DMS53 (cell line): Measurements from ENCODE around the gene AIFM1.
A peak's percentile ranks its signal among the peaks of the same experiment; 100 is the strongest.

Source experiments
- DNase-seq: peaks from one replicate; lab custom pipeline; 2025; lab: John Stamatoyannopoulos, UW

AIFM1 gene

DNA sequence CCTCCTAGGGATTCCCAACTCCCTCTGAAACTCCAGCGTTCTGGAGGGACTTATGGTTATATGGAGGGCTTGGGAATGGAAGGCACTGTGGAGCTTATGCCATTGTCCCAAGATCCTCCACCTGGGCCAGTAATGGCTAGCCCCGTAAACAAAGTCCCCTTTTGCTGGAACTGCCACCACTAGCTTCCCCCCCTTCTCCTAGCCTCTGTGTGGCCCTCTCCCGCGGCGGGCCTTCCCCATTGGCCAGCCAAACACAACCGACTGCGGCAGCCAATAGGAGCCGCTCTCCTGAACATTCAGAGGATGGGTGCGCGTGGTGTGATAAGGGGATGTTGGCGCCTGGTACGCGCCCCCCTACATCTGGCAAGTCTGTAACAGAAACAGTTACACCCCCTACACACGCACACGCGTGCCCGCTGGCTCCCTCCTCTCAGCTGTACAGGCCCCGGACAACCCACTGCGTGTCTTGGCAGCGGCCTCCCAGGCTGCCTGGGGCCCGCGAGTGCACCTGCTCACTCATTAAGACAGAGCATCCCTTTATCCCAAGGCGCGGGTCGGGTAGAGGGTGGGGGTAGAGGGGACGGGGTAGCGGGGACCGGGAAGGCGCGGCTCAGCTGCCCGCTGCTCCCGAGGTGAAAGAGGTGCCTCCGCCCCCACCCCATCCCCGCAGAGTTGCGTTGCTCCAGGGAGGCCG, 5.3 kb upstream of the AIFM1 start:
- DNase-seq = peak; percentile 75

DNA sequence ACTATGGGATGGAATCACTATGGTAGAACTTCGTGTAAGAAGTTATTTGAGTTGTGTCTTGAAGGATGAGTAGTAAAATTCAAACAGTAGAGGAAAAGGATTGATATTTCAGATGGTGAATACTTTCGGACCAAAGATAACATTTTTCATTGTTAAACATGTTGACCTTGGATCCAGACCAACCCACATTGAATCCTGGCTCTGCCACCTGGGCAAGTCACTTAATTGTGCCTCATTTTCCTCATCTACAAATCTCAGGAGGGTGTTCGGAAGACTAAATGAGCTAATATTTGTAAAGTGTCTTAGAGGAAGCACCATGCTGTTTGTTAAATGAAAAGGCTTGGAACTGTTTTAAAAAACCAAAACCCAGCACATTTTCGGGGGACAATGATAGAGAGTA, 1.4 kb upstream of the AIFM1 start:
- no peak for DNase-seq

DNA sequence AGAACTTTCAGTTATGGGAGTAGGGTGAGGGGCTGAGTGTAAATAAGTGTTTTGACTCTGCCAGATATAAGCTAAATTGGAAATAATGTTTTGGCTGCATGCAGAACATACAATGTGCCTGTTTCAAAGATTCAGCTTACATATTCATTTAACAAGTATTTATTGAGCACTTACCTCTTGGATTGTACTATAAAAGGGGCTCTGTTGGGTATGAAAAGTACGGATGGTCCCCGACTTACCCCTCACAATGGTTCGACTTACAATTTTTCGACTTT, 799 bp upstream of the AIFM1 start:
- no peak for DNase-seq

DNA sequence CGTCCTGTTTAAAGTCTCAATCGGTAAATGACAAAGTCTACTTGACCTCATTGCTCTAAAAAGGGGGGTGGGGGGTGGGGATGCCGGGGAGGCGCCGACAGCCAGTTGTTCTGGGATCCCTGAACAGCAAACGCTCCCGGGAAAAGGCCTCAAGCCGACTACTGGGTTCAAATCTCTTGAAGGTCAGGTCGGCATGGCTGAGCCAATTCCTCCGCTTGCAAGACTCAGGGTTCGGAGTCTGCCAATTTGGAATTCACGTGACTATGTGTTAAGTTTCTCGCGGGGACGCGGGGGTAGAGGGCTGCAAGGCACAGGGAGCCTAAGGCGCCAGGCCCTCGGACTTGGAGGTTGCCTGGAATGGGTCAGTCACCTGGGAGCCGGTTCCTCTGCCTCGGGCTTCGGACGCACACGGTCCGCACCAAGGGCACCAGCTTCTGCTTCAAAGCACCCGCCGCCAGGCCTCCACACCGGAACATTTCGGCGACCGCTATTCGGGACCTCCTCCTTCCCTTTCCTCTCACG, 399 bp downstream of the AIFM1 start:
- DNase-seq = no peak

DNA sequence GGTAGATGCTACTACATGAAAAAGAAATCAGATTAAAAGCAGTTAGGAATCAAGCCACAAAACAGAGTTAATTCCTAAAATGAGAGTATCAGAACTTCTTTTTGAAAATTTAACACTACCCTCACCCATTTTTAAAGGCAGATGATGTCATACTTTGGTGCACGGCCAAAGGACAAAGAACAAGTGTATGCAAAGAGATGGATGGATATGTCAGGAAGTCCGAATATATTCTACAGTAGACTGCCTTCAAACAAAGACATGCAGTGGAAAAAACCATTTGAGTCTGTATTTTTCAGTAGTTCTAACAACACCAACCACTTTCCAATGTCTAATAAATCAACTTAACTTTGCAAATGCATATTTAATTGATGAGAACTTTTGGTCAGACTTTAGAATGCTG, 2.2 kb downstream of the AIFM1 start:
- no peak for DNase-seq

DNA sequence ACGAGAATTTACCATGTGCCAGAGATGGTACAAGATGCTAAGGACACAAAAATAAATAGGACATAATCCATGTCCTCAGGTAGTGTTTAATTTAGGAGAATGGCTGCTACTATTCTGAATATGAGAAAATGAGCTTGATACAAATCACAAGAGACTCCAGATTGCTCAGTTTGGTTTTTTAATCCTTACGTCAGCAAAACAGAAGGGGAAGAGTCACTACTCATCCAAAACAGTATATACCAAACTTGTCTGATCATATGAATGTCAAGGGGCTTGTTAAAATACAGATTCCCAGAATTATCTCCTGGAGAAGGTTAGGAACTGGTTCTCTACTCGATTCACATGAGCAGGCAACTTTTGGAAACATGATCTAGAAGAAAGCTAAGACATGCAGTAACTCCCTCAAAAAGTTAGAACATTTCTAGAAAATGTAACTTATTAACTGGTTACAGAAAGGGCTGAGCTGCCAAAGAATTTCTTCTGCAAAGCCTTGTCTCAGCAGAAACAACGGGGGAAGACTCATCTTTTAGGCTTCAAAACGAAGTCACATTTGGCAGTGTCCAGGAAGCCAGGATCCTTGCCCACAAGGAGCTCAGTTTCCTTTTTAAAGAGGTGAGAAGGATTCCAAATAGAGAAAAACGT, 3.4 kb downstream of the AIFM1 start:
- no peak for DNase-seq

DNA sequence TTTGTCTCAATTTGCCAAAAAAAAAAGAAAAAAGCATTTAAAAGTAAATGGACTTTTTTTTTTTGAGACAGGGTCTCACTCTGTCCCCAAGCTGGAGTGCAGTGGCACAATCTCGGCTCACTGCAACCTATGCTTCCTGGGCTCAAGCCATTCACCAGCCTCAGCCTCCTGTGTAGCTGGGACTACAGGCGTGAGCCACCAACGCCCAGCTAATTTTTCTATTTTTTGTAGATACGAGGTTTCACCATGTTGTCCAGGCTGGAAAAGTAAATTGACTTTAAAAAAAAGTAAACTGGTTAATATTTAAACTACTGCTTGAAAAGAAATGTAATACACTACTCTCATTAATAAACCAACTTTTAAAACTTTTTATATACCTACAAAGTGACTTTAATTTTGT, 5.9 kb downstream of the AIFM1 start:
- no peak for DNase-seq

DNA sequence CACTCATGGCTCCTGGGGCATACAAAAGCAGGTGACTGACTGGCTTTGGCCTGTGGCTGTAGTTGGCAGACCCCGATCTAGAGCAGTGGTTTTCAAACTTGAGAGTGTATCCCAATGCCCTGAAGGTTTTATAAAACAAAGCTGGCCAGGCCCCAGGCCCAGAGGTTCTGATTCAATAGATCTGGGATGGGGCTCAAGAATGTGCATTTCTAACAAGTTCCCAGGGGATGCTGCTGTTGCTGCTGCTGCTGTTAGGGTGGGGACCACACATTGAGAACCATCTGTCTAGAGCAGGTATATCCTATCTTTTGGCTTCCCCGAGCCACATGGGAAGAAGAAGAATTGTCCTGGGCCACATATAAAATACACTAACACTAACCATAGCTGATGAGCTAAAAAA, 7.3 kb downstream of the AIFM1 start:
- DNase-seq = no peak

DNA sequence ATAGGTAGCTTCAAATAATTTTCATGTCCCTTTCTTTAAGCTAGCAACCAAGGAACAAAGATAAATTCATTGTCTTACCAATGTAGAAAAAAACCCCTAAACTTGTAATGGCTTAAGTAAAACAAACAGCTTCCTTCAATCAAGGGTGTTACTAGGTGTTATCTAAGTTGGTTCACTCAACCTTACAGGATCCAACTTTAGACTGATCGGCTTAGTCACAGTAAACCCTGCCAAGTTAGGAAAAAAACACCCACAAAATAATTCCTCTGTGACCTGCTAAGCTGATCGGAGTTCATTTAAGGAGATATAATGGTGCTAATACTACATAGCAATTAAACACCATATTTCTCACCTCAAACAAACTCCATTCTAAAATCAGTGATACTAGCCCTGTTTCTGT, 10.1 kb downstream of the AIFM1 start:
- no peak for DNase-seq

DNA sequence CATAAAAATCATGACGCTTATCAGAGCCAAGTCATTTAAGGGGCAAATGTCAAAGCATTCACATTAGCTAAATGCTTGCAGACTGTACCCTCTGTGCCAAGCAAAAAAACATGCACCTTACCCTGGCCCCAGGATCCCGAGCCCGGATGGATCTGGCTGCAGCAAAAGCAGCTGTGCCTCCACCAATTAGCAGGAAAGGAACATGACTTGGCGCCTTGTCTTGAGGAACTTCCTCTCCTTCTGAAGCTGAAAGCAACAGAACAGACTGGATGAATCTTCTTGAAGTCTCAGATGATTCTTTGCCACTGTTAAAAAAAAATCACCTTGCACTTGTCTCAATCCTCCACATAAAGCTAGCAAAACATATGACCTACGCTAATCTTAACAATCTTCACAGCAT, 18.0 kb downstream of the AIFM1 start:
- no peak for DNase-seq

DNA sequence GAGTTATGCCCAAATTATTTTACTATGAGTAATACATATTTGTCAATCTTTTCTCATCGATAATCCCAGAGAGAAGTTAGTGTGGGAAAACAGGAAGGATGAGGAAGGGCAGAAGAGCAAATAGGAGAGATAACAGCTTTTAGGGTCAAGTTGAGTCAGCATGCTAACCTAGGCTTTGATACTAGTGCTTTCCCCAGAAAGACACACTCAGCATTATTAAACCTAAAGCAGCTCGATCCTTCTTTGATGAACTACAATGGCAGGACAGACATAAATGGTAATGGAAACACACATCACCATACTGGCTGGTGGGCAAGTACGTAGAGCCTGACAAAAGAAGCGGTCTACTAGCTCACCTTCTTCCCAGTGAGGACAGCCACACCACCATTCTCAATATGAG, 20.5 kb downstream of the AIFM1 start:
- DNase-seq = no peak

DNA sequence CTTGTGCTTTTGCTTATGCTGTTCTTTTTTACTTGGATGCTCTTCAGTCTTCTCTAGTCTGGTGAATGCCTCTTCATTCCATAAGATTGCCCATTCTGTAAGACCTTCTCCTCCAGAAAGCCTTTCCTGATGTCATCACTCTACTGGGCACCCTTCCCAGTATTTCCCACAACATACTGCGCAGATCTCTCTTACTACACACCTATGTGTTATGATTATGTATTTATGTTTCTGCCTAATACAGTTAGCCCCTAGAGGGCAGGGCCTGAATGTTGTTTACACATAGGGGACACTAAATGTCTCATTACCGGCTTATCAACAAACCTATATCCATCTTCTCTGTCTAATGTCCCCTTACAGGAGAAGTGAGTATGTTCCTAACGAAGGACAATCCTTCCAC, 21.1 kb downstream of the AIFM1 start:
- DNase-seq = no peak

DNA sequence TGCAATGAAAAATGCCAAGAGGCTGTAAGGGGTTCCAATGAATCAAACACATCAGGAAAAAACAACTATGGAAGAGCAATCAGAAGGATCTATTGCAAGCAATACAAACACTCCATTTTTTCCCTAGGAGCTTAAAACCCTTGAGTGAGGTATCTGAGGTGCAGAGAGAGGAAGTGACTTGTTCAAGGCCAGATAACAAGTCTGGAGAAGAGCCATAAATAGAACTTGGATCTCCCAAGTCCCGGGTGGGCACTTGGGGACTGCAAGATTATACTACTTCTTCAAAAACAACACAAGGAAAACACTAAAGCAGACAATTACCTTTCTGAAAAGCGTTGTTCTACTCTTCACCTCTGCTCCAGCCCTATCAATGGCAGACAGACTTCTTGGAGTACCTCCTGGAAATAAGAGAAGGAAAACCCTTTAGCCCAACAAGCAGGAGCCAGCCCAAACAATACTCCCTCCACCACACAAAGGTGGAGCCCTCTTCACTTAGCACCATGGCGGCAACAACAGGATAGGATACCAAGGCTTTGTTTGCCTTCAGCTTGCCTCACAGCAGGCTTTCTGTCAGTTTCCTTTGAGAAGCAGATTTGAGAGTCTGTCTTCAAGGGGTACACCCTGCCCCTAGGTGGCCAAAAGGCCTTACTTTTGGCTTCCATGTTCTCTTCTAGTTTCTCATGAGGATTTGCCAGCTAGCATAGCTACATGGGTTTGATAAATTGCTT, 26.0 kb downstream of the AIFM1 start:
- no peak for DNase-seq

DNA sequence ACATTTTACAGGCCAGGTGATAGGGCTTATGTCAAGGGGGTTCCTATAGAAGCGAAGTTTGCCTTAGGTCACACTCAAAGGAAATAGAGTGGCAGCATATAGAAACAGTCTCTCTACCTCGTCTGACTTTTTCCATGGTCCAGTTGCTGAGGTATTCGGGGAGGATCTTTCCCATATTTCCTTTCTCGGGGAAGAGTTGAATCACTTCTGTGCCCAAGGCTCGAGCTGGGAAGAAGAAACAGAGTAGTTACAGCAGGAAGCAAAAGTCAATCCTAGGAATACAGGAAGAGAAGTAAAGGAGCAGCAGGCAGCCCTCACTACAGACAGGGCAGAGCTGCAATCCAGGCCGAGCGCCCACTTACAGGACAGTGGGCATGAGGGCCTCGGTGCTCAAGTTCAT, 28.7 kb downstream of the AIFM1 start:
- DNase-seq = no peak

DNA sequence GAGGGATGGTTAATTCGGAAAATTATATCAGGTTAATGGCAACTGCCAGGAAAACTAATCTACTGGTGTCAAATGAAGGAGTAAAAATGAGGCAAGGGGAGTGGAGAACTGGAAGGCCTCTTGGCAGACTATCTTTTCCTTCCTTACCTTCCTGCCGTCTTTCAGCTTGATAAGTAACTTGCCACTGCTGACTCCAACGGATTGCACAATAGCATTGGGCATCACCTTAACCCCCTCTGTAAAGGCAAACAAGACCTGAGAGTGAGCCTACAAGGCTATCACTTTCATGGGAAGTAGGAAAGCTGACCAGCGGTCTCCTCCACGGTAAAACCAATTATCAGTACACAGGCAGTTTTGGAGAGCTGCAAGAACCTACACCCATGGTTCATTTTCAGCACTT, 29.1 kb downstream of the AIFM1 start:
- no peak for DNase-seq

DNA sequence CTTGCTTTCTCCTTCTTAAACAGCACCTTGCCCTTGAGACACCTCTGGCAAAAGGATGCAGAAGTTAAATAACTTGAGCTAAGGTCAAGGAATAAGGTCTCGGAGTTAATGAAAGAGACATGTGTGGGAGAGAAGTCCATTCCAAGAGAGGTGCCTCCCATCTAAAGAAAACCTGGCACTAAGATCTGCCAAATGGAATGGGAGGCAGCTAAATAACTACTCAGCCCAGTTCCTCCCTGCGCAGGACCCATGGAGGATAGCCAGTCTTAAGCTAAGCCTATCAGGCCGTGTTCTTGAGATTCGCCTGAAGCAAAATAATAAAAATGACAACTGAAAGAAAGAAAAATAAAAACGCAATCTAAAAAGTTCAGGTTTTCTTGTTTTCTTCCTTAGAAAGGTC, 34.7 kb downstream of the AIFM1 start:
- DNase-seq = no peak

DNA sequence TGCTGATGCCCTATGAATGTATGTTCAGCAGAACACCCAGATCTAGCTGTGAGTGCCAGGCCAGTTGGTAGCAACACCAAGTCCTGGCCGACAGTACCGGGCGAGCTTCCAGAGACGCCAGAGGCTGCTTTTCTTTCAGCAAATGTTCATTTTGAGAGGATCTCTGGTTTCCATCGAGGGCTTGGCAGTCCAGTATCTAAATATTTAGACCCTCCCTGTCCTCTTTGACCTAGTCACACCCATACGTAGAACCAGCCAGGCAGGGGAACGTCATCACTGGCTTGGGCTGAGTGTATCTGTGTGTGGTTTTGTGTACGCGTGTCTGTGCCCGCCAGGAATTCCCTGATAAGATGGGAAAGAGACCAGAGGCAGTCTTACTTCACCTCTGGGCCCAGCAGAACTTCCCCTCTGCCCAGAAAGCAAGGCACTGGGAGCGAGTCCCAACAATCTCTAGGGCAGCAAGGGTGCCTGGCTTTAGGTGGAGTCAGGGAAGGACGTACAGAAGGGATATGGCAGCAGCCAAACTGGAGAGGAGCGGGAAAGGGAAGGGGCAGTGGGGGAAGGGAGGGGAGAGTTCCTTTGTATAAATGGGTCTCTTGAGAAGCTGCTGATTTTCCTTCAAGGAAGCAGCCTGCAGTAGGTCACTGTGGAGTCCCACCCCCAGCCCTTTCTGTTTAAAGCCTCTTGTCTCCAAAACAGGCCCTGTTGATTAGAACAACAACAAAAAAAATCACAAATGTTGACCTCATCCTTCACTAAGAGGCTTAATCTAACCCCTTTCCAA, 40.4 kb downstream of the AIFM1 start:
- no peak for DNase-seq

DNA sequence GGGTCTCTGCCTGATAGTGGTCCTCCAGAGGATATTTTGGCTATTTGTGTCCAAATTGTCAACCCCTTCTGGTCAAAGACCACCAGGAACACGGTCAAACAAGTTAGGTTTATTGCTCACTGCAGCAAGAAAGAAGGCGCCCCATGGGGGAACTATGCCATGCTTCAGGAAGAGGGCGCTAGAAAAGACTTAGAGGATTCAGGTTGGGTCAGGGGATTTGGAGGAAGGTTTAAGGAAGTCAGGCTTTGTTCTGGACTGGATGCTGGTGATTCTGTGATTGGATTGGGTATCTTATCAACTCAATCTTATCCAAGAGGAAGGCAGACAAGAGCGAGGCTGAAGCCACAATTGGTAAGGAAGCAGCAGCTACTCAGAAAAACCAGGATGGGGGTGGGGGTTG, 41.1 kb downstream of the AIFM1 start:
- no peak for DNase-seq

DNA sequence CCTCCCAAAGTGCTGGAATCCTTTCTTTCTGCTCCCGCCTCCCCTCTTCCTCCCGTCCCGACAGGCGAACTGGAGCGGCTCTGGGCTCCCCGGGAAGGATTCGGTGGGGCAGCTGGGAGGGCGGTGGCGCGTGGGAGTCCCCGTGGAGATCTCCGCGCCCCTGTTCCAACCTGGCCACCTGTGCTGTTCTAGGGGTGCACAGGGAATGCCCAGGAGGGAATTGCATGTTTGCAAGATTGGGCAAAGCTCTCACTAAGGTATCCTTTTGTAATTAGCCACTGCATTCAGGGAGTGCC, 44.2 kb downstream of the AIFM1 start:
- DNase-seq = no peak

DNA sequence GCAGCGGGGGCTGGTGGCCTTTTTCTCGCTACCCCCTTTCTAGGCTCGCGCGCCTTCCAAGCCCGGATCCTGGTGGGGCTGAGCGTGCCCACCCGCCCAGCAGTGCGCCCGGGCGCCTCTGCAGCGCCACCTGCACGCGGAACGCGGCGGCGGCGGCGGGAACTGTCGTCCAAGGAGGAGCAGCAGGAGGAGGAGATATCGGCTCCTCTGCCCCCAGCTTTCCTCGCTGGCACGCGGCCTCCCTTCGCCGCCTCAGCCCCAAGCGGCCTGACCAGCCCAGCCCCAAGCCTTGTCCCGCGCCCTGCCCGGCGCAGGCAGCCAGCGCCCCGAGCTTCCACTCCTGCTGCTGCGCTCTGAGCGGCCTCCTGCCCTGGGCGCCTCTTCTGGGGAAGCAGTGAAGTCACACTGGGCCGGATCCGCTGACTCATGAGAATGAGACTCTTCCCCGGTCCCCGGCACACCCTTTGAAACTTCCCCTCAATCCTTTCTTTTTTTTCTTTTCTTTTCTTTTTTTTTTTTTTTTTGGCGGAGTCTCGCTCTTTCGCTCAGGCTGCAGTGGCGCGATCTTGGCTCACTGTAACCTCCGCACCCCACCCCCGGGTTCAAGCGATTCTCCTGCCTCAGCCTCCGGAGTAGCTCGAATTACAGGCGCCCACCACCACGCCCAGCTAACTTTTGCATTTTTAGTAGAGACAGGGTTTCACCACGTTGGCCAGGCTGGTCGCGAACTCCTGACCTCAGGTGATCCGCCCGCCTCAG, 44.7 kb downstream of the AIFM1 start:
- peak; percentile 85 for DNase-seq

DNA sequence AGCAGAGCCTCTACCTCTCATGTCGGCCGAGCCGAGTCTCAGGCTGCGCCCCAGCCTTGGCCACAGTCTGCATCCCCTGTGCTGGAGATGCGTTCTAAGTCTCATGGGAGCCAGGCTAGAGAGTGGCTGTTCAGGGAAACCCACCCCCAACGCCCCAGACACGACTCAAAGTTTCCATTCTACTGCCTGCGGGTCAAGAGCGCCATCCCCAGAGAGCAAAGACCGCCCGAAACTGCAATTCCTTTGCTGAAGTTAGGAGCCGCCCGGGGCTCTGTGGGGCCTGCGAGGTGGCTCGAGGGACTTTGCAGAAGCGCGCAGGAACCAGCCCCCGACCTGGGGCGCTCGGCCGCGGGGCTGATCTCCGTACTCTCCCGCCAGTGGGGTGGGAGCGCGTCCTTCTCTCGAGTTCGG, 45.3 kb downstream of the AIFM1 start:
- DNase-seq = peak; percentile 50

DNA sequence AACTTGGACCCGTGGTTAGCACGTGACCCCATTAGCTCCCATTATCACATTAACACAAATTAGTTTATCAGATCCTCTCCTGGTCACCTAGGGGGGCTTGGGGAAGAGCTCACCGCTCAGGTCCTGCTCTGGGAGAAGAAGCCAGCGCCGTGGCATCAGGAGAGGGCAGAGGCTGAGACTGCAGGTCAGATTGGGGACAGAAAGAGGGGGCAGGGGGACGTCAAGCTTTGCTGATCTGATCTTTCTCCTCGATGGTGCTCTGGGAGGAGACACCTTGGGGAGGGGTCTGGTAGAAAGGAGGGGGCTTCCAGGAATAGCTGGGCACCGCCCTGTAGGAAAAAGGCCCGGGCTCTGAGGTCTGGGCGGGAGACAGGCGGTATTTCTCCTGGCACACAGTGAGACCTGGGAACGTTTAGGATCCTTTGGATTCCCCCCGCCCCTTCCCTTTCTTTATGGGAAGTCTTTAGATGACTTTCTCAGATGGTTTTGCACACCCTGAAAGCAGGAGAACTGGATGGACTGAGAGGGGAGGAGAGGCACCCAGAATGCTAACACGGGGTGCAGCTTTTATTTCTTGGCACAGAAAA, 46.2 kb downstream of the AIFM1 start:
- DNase-seq = no peak
